Astrocyte of the cerebellum (primary cell): ENCODE data around the gene EPS8L3.

Experiments
- DNase-seq: peaks from one replicate; pipeline ENCODE4 v3.0.0-alpha.2; 2011; ENCODE audit warnings: low read depth
- H3K4me3 ChIP-seq: 2 replicates; pipeline ENCODE4 v1.5.1; 2011; ENCODE audit warnings: mild to moderate bottlenecking, low read depth, low read length, moderate library complexity
- in situ Hi-C: cut with HindIII; loops from 2 replicates; pipeline ENCODE4 v1.10.0; 2017; ENCODE audit warnings: low sequenced_read_pairs
- TF ChIP-seq, protein P1 (sequence below): IDR thresholded peaks from 2 replicates; pipeline ENCODE4 v1.5.1; 2012; ENCODE audit warnings: low read length, low read depth, moderate library complexity, mild to moderate bottlenecking; ENCODE audit errors: missing control alignments

The EPS8L3 gene

DNA sequence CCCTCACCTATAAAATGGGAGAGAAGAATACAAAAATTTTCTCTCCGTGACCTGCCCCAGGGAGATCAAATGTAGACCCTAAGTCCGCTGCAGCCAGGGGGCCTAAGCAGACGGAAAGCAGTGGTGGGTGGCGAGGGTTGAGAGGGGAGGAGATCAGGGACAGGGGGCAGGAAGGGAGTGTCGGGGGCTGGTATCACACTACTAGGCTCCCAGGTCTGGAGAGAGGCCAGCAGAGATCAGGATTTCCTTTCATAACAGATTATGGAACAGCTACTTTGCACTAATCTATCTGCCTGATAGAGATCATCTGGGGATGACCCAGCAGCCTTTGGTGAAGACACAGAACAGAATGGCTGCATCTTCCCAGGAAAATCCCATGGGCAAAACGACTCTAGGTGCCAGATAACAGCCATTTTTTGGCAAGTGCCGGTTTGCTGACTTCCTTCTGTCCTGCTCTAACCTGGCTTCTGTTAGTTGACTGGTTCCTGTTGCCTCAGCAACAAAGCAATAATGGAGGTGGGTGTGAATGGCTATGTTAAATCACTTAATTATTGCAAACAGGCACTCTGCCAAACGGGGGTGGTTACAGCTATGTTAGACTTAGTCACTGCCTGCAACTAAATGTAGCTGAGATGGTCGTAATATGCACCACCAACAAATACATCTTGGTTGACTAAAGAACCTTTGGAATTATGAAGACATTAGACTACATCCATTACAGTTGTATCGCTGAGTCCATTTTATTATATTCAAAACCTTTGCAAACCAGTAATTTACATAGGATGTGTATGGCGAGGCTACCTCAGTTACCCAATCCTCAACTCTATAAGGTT, 30.0 kb upstream of the EPS8L3 start:
- peak; percentile 85 for DNase-seq

GRCh38 chr1:109793089-109793485, 29.4 kb upstream of the EPS8L3 start:
- no peak for DNase-seq
- in situ Hi-C loops, result loop anchor here (25.0 kb wide), 2 partner anchors 119 to 219 kb away; partner anchors contain the start of gene CSF1
- H3K4me3 ChIP-seq, result no peak overlapping the region
- TF ChIP-seq, protein P1, sequence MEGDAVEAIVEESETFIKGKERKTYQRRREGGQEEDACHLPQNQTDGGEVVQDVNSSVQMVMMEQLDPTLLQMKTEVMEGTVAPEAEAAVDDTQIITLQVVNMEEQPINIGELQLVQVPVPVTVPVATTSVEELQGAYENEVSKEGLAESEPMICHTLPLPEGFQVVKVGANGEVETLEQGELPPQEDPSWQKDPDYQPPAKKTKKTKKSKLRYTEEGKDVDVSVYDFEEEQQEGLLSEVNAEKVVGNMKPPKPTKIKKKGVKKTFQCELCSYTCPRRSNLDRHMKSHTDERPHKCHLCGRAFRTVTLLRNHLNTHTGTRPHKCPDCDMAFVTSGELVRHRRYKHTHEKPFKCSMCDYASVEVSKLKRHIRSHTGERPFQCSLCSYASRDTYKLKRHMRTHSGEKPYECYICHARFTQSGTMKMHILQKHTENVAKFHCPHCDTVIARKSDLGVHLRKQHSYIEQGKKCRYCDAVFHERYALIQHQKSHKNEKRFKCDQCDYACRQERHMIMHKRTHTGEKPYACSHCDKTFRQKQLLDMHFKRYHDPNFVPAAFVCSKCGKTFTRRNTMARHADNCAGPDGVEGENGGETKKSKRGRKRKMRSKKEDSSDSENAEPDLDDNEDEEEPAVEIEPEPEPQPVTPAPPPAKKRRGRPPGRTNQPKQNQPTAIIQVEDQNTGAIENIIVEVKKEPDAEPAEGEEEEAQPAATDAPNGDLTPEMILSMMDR, result no peak

More for the DNA sequence above, 30.0 kb upstream of the EPS8L3 start:
- TF ChIP-seq, protein P1, result no peak
- no peak overlapping the region for H3K4me3 ChIP-seq
- in situ Hi-C loops, result loop anchor here (25.0 kb wide), 2 partner anchors 119 to 219 kb away; partner anchors contain the start of gene CSF1

DNA sequence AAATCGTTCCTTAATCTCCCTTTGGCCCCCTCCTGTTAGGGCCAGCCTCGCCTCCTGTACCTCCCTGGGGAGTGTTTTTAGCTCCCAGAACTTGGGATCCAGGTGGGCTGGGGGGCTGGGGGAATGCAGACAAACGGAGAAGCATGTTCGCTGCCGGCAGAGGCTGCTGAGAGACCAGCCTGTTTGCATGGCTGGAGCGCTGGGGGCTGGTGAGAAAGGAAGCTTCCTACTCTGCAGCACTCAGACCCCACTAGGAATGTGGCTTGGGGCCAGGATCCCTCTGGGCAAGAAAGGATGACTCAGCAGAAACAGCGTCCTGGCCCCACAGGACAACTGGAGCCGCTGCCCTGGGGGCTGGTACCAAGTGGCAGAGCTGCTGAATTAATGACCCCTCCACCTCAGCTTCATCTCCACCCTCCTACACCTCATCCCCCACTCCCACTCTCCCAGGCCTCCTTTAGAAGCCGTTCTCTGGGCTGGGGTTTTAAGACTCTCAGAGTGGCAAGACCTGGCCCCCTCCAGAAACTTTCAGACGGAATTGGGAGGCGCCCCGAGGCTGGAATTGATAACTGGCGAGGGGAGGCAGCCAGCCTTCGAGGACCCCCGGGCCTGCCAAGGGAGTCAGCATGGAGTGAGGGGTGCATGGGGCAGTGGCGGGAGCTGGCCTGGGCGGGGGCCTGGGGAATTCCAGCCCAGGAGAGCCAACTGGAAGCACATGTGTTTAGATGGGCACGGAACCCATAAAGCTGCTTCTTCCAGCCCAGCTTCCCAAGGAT, 28.5 kb upstream of the EPS8L3 start:
- in situ Hi-C loops, result loop anchor here (25.0 kb wide), 2 partner anchors 120 to 220 kb away; partner anchors contain the start of gene CSF1
- no peak overlapping the region for H3K4me3 ChIP-seq
- TF ChIP-seq, protein P1, result peak; percentile 79
- DNase-seq, result peak; percentile 93

DNA sequence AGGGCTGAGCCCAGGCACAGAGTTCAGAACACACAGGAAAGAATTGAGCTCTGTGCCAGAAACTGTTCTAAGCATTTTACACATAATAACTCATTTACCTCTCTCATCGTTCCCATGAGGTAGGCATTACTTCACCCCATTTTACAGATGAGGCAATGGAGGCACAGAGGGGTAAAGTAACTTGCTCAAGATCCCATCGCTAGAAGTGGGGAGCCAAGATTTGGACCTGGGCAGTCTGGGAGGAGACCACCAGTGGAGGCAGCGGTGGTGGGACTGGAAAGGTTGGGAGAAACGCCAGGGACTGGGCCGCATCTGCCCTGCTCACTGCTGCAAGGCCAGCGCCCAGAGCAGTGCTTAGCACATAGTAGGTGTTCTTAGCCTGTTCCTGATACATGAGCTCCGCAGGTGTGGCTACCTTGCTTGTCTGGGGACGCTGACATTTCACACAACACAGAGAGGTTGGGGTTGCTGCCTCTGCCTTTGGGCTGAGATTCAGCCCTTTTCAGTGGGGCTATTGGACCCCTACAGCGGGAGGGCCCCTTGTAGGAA, 27.8 kb upstream of the EPS8L3 start:
- no peak overlapping the region for H3K4me3 ChIP-seq
- no peak for DNase-seq
- TF ChIP-seq, protein P1, result no peak
- in situ Hi-C loops, result loop anchor here (25.0 kb wide), 2 partner anchors 121 to 221 kb away; partner anchors contain the start of gene CSF1

DNA sequence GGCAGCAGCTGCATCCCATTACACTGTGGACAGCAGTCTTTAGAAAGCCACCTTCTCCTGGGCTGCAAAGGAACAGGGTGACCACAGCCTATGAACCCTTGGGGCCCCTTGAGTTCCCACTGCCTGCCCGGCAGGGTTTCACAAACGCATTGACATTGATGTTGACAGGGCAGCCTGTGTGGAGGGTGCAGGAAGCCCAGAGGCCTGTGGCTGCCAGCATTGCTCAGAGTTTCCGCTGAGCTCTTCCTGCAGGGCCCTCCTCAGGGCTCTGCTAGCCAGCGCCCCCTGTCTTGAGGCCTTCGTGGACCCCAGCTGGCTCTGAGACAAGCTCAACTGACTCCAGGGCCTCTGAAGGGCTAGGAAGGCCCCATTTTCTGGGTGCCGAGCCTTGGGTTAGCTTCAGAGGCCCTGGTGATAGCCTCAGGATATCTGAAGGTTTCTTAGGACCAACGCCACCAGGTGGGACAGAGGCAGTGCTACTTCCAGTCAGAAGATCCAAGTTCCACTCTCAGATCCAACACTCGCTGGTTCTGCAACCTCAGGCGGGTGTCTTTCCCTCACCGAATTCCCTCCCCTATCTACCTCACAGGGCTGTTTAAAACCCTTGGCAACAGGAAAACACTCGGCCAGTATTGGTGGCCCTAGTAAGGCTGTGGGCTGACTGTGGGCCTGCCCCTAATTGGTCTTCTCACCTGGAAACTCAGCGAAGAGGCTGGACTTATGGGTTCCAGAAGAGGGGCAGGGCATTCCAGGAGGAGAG, 27.2 kb upstream of the EPS8L3 start:
- DNase-seq, result no peak
- TF ChIP-seq, protein P1, result peak; percentile 31
- in situ Hi-C loops, result loop anchor here (25.0 kb wide), 2 partner anchors 121 to 221 kb away; partner anchors contain the start of gene CSF1
- no peak overlapping the region for H3K4me3 ChIP-seq
